Measurements from ENCODE around the gene PATJ. TPM values are rescaled to one million over a fixed set of nuclear protein-coding genes. Genes with fewer than 3 reads are reported as not detected.

The PATJ gene
- total RNA-seq, 1 experiment from 2014 or later, result 48.8 TPM

GRCh38 chr1:62144238-62144831 is 402.1 kb downstream of the PATJ start:
- POLR2A ChIA-PET, result no interaction called here

More at GRCh38 chr1:62144238-62144831, 402.1 kb downstream of the PATJ start:
- Histone ChIP-seq H3K9me2 (ENCODE audit: insufficient read depth) (no peaks in the 10 kb centered on the region), H2AFZ (ENCODE audit: low read depth, low read length, poor library complexity, severe bottlenecking) (no peak overlapping the region), H3K9ac (ENCODE audit: low read length) (no peak overlapping the region), H3K27ac (ENCODE audit: low read depth, low read length) (no peak overlapping the region), H3K4me3 (replicated peaks in 1 of 2; ENCODE audit: low read depth in 1 of 2, low read length in 2 of 2) (no peak overlapping the region), H3K79me2 (ENCODE audit: insufficient read depth, low read length) (no peaks in the 10 kb centered on the region), H3K9me3 (ENCODE audit: control insufficient read depth in 1 of 2, insufficient read depth in 1 of 2, low read depth in 1 of 2, low read length in 2 of 2) (no peaks in the 10 kb centered on the region), H3K4me2 (ENCODE audit: low read length) (no peak overlapping the region), H4K20me1 (ENCODE audit: insufficient read depth) (no peaks in the 10 kb centered on the region), H3K4me1 (ENCODE audit: control insufficient read depth in 1 of 2, insufficient read depth in 2 of 2, low read length in 2 of 2) (no peaks in the 10 kb centered on the region), H3K36me3 (ENCODE audit: control insufficient read depth in 1 of 2, insufficient read depth in 2 of 2, low read length in 2 of 2) (no peaks in the 10 kb centered on the region), H3K27me3 (ENCODE audit: insufficient read depth, low read length) (no peaks in the 10 kb centered on the region)
- CTCF ChIA-PET, result interaction anchor here (0.8 to 2.8 kb wide), 14 partner anchors 8 to 602 kb away, joined by 3 to 26 read pairs (median 4); no protein-coding TSS in a partner anchor
- no TSS peak for BruUV-seq (replicated peaks)
- intact Hi-C loops (cut with micrococcal nuclease), result loop anchor here (1.0 to 10.0 kb wide), 2 partner anchors 62 to 190 kb away; no protein-coding TSS in a partner anchor
- TF ChIP-seq, protein P1, sequence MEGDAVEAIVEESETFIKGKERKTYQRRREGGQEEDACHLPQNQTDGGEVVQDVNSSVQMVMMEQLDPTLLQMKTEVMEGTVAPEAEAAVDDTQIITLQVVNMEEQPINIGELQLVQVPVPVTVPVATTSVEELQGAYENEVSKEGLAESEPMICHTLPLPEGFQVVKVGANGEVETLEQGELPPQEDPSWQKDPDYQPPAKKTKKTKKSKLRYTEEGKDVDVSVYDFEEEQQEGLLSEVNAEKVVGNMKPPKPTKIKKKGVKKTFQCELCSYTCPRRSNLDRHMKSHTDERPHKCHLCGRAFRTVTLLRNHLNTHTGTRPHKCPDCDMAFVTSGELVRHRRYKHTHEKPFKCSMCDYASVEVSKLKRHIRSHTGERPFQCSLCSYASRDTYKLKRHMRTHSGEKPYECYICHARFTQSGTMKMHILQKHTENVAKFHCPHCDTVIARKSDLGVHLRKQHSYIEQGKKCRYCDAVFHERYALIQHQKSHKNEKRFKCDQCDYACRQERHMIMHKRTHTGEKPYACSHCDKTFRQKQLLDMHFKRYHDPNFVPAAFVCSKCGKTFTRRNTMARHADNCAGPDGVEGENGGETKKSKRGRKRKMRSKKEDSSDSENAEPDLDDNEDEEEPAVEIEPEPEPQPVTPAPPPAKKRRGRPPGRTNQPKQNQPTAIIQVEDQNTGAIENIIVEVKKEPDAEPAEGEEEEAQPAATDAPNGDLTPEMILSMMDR (IDR thresholded peaks at IDR 0.05 in 2 of 3, conservative IDR thresholded peaks at IDR 0.05 in 1 of 3; ENCODE audit: borderline replicate concordance in 1 of 3, insufficient read depth in 1 of 3, low read depth in 2 of 3, low read length in 2 of 3), result peak; percentile 49 to 74 (median 68); a peak in 5 of 6 replicates
- TF ChIP-seq ELF1 (IDR thresholded peaks at IDR 0.05; ENCODE audit: borderline replicate concordance, low read depth) (no peak), JUND (IDR thresholded peaks at IDR 0.05) (no peak), EGR1 (IDR thresholded peaks at IDR 0.05; ENCODE audit: low read depth) (no peak), TCF7L2 (IDR thresholded peaks at IDR 0.05; ENCODE audit: borderline replicate concordance, extremely low read depth, insufficient read depth, insufficient read length) (no peak), RAD21 (IDR thresholded peaks at IDR 0.05; ENCODE audit: low read depth) (peak; percentile 67), FOSL1 (IDR thresholded peaks at IDR 0.05; ENCODE audit: low read depth) (no peak), ZFX (IDR thresholded peaks at IDR 0.05) (no peak)
- TF ChIP-seq, protein P2, sequence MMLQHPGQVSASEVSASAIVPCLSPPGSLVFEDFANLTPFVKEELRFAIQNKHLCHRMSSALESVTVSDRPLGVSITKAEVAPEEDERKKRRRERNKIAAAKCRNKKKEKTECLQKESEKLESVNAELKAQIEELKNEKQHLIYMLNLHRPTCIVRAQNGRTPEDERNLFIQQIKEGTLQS (IDR thresholded peaks at IDR 0.05), result no peak
- ATAC-seq, result peak; percentile 61
- RAD21 ChIA-PET (ENCODE audit: low non-redundant PET in 1 of 2, low total read pairs in 2 of 2, uncharacterized antibody in 2 of 2, unreplicated experiment in 2 of 2), result interaction anchor here (0.6 to 1.2 kb wide), 4 partner anchors 62 to 1863 kb away, joined by 3 to 8 read pairs (median 4); no protein-coding TSS in a partner anchor
- peak; percentile 31 for DNase-seq (ENCODE audit: low read depth, low spot score)
